Activated naive CD4-positive, alpha-beta T cell treated with anti-CD3 and anti-CD28 coated beads, Interleukin-2, amount 10 ng/mL, durations not matched to agents 7 days and 5 days (primary cell): ENCODE results near the gene CNGB1.
"Not testable (repeated sequence)": the region's sequence is repeated elsewhere in the genome, so short reads cannot be mapped to it uniquely, and the experiment has no call there.

Experiments
- CTCF ChIA-PET: fragments of 350-600 bp; sonication (Branson Sonifier 250); formaldehyde crosslinking; loops from one replicate; lab custom pipeline; 2021; ENCODE audit warnings: antibody characterized with exemption; lab: Charles Lee
- DNase-seq: peaks from one replicate; pipeline ENCODE4 v3.0.0-alpha.2; 2020
- H3K27ac Mint-ChIP-seq: one replicate; pipeline ENCODE4 v1.8.0; 2021; ENCODE audit warnings: mild to moderate bottlenecking, moderate library complexity, mixed read lengths
- H3K27me3 Mint-ChIP-seq: one replicate; pipeline ENCODE4 v1.8.0; 2021; ENCODE audit warnings: mild to moderate bottlenecking, mixed read lengths
- H3K36me3 Mint-ChIP-seq: one replicate; pipeline ENCODE4 v1.8.0; 2021; ENCODE audit warnings: mixed read lengths
- H3K4me1 Mint-ChIP-seq: one replicate; pipeline ENCODE4 v1.8.0; 2021; ENCODE audit warnings: mixed read lengths
- H3K4me3 Mint-ChIP-seq: one replicate; pipeline ENCODE4 v1.8.0; 2021; ENCODE audit warnings: mild to moderate bottlenecking, moderate library complexity, mixed read lengths
- H3K9me3 Mint-ChIP-seq: one replicate; pipeline ENCODE4 v1.8.0; 2021; ENCODE audit warnings: mixed read lengths

The CNGB1 gene

DNA sequence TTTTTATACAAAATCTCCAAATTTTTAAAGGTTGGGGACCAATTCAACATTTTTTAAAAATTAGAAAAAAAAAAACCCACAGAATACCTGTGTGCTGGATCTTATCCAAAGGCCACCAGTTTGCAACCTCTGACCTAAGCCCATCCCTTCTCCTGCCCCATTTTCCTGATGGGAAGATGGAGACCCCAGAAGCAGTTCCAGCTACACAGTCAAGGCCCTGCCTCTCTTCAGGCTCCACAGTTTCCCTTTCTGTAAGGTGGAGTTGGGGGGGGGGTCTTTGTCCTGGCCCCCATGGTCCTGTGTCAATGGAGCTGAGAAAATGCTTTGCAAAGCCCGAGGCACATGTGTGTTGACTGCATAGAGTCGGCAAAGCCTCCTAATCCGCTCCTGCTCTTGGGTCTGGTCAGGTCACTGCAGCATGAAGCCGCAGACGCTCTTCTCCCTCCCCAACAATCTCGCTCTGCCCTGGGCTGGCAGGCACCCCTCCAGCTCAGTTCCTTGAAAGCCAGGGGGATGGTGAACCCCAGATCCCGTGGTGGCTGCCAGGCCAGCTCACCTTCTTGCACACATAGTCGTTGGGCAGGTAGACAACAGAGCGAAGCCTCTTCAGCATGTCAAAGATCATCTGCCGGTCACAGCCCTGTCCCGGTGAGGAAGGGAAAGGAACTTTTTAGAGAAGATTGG lies 70.0 kb downstream of the CNGB1 start:
- no peak for DNase-seq
- Mint-ChIP-seq H3K36me3 (no peaks in the 10 kb centered on the region), H3K9me3 (no peaks in the 10 kb centered on the region), H3K27ac (no peak overlapping the region), H3K4me1 (peaks cover 4% of the 10 kb centered on the region), H3K27me3 (peaks cover 41% of the 10 kb centered on the region), H3K4me3 (no peak overlapping the region)
- CTCF ChIA-PET = interaction anchor here (0.9 to 3.3 kb wide), 4 partner anchors 8 to 406 kb away, joined by 3 to 26 read pairs (median 12); partner anchors contain the start of gene ZNF319

DNA sequence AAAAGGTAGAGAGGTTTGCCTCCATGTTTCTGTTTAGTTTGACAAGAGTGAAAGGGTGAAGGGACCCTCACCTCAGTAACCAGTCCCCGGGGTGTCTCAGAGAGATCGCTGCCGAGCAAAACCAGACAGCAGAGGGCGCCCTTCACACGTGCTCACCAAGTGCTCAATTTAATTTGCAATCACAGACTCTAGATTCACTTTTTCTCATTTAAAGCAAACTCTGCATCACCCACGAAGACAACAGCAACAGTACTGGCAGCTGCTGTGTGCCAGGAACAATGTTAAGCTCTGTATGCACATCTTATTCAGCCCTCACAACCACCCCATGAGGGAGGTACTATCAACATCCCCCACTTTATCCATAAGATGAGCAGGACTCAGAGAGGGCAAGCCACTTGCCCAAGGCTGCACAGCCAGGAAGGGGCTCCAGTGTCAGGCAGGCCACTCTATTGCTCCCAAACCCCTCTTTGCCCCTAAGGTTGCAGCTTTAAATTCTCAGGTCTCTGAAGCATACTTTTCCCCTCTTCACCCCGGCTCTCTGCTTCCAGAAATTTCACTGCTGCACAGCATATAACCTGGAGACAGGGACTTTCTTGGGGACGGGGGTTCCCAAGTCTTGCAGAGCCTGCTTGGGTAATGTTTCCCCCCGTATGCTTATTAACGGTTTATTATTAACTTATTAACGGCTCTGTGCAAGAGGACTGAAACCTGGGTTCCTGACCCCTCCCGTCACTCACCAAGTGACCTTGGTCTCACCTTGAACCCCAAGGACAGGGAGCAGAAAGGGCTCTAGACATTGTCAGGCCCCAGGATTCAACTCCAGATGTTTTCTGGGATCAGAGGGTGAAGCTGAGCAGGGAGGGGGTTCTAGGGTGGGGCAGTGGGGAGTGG lies 70.9 kb downstream of the CNGB1 start:
- Mint-ChIP-seq H3K27ac (no peak overlapping the region), H3K4me1 (peaks cover 4% of the 10 kb centered on the region), H3K27me3 (peaks cover 37% of the 10 kb centered on the region), H3K4me3 (no peak overlapping the region), H3K36me3 (no peaks in the 10 kb centered on the region), H3K9me3 (no peaks in the 10 kb centered on the region)
- DNase-seq = peak; percentile 88
- CTCF ChIA-PET = interaction anchor here (0.9 to 3.3 kb wide), 7 partner anchors 11 to 407 kb away, joined by 3 to 26 read pairs (median 4); partner anchors contain the start of gene ZNF319

DNA sequence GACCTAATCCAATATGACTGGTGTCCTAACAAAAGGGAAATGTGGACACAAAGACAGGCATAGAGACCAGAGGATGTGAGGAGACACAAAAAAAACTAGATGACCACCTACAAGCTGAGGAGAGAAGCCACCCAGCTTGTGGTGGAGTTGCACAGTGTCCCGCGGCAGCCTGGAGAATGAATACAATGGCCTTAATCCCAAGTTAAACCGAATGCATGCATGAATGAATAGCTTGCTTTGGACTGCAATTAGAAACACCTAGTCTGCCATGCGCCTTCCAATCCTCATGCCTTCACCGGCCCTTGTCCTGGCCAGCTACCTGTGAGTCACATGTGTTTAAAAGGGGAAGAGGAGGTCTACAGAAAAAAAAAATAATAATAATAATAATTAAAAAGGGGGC lies 72.0 kb downstream of the CNGB1 start:
- H3K4me1 Mint-ChIP-seq = peaks cover 15% of the 10 kb centered on the region
- no peaks in the 10 kb centered on the region for H3K36me3 Mint-ChIP-seq
- H3K4me3 Mint-ChIP-seq = no peak overlapping the region
- no peaks in the 10 kb centered on the region for H3K9me3 Mint-ChIP-seq
- no peak overlapping the region for H3K27ac Mint-ChIP-seq
- peaks cover 28% of the 10 kb centered on the region for H3K27me3 Mint-ChIP-seq
- no peak for DNase-seq
- CTCF ChIA-PET = interaction anchor here (0.7 to 3.3 kb wide), 12 partner anchors 11 to 401 kb away, joined by 3 to 26 read pairs (median 4); partner anchors contain the start of genes USB1 and ZNF319

- no peaks in the 10 kb centered on the region for H3K36me3 Mint-ChIP-seq
- no peak for DNase-seq
- H3K4me1 Mint-ChIP-seq = peaks cover 18% of the 10 kb centered on the region
- no peak overlapping the region for H3K4me3 Mint-ChIP-seq
- no peaks in the 10 kb centered on the region for H3K9me3 Mint-ChIP-seq
- peaks cover 20% of the 10 kb centered on the region for H3K27me3 Mint-ChIP-seq
- CTCF ChIA-PET = interaction anchor here (1.0 to 3.3 kb wide), 7 partner anchors 12 to 229 kb away, joined by 3 to 26 read pairs (median 4); partner anchors contain the start of genes USB1 and ZNF319
- H3K27ac Mint-ChIP-seq = no peak overlapping the region
Measured at GRCh38 chr16:57897996-57898395, 72.9 kb downstream of the CNGB1 start.

DNA sequence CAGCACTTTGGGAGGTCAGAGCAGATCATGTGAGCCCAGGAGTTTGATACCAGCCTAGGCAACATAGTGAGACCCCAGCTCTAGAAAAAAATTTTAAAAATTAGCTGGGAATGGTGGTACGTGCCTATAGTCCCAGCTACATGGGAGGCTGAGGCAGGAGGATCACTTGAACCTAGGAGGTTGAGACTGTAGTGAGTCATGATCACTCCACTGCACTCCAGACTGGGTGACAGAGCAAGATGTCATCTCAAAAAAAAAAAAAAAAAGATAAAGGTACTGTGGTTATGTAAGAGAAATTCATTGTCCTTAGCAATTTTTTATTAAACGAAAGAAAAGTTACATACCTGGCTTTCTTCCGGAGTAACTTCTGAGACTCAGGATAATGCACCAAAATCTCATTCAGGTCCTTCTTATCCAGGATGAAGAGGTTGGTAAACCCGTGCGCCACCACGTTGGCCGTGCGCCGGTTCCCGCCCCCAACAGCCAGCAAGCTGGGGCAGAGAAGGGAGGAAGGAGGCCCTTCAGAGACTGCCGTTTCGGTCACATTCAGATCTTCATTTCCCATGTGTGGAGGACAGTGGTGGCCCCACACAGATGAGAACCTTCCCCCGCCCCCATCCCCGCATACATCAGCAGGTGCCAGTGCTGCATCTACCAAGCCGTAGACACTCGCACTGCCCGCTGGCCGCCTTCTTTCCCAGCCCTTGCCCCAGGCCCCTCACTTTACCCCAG lies 73.7 kb downstream of the CNGB1 start:
- H3K9me3 Mint-ChIP-seq = no peaks in the 10 kb centered on the region
- H3K4me3 Mint-ChIP-seq = no peak overlapping the region
- H3K36me3 Mint-ChIP-seq = no peaks in the 10 kb centered on the region
- H3K4me1 Mint-ChIP-seq = peaks cover 18% of the 10 kb centered on the region
- CTCF ChIA-PET = interaction anchor here (1.0 kb wide), 1 partner anchor 104 kb away, joined by 3 read pairs; the partner anchor contains the start of gene USB1
- H3K27ac Mint-ChIP-seq = no peak overlapping the region
- peaks cover 23% of the 10 kb centered on the region for H3K27me3 Mint-ChIP-seq
- DNase-seq = no peak

DNA sequence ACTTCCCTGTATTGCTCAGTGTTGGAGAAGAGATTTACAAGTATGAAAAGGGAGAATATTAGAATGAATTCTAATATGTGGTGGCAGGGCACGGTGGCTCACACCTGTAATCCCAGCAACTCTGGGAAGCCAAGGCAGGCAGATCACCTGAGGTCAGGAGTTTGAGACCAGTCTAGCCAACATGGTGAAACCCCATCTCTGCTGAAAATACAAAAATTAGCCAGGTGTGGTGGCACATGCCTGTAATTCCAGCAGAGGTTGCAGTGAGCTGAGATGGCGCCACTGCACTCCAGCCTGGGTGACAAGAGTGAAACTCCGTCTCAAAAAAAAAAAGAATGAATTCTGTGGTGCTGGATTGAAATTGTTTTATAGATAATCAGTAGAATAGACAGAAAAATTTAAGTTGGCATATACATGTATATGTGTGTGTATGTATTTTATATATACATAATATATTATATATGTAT lies 75.8 kb downstream of the CNGB1 start:
- H3K4me3 Mint-ChIP-seq, DNase-seq, H3K9me3 Mint-ChIP-seq, H3K27ac Mint-ChIP-seq, CTCF ChIA-PET, H3K36me3 Mint-ChIP-seq: not testable (repeated sequence)
- Mint-ChIP-seq H3K4me1 (peaks cover 18% of the 10 kb centered on the region), H3K27me3 (peaks cover 33% of the 10 kb centered on the region)

- Mint-ChIP-seq H3K27me3 (peaks cover 27% of the 10 kb centered on the region), H3K4me3 (no peak overlapping the region), H3K36me3 (no peaks in the 10 kb centered on the region), H3K27ac (no peak overlapping the region), H3K9me3 (no peaks in the 10 kb centered on the region), H3K4me1 (peaks cover 13% of the 10 kb centered on the region)
- CTCF ChIA-PET = no interaction called here
- no peak for DNase-seq
Measured at GRCh38 chr16:57894390-57895080, 76.4 kb downstream of the CNGB1 start.

GRCh38 chr16:57893559-57894389 lies 77.2 kb downstream of the CNGB1 start:
- Mint-ChIP-seq H3K9me3 (no peaks in the 10 kb centered on the region), H3K36me3 (no peaks in the 10 kb centered on the region), H3K4me1 (peaks cover 13% of the 10 kb centered on the region), H3K4me3 (no peak overlapping the region), H3K27me3 (peaks cover 30% of the 10 kb centered on the region), H3K27ac (no peak overlapping the region)
- DNase-seq = no peak
- CTCF ChIA-PET = interaction anchor here (1.5 kb wide), 1 partner anchor 8 kb away, joined by 3 read pairs; no protein-coding TSS in a partner anchor

GRCh38 chr16:57893217-57893558 lies 77.7 kb downstream of the CNGB1 start:
- Mint-ChIP-seq H3K4me3 (no peak overlapping the region), H3K27ac (no peak overlapping the region), H3K27me3 (peaks cover 34% of the 10 kb centered on the region), H3K4me1 (peaks cover 13% of the 10 kb centered on the region), H3K9me3 (no peaks in the 10 kb centered on the region), H3K36me3 (no peaks in the 10 kb centered on the region)
- no peak for DNase-seq
- CTCF ChIA-PET = interaction anchor here (1.5 to 1.7 kb wide), 2 partner anchors 8 to 228 kb away, joined by 3 read pairs; no protein-coding TSS in a partner anchor

DNA sequence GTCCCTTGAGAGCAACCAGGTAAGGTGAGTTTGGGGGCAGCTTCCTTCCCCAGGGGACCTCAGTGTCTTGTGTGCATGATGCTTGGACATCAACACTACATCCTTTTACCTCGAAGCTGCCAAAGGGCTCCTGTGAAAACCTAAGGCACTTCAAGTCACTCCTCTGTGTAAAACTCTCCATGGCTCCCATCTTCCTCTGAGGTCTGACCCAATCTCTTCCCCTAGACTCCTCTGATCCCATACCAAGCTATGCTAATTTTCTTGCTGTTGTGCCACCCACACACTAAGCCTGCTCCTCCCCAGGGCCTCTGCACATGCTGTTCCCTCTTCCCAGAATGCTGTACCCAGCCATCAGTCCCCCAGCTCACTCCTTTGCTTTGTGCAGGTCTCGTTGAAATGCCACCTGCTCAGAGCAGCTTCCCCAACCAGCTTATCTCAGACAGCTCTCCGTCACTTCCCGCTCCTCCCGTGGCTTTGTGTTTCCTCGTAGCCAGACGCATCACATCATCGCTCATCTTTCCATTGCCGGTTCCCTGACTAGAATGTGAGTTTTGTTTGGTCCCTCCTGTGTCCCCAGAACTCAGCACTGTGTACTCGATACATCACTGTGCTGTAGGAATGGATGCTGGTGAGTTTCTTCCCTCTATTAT lies 78.4 kb downstream of the CNGB1 start:
- peaks cover 36% of the 10 kb centered on the region for H3K27me3 Mint-ChIP-seq
- CTCF ChIA-PET = interaction anchor here (1.0 to 1.7 kb wide), 3 partner anchors 9 to 229 kb away, joined by 3 to 4 read pairs (median 3); no protein-coding TSS in a partner anchor
- H3K9me3 Mint-ChIP-seq = no peaks in the 10 kb centered on the region
- H3K4me3 Mint-ChIP-seq = no peak overlapping the region
- no peak for DNase-seq
- no peaks in the 10 kb centered on the region for H3K36me3 Mint-ChIP-seq
- H3K27ac Mint-ChIP-seq = no peak overlapping the region
- H3K4me1 Mint-ChIP-seq = peaks cover 13% of the 10 kb centered on the region

- no peaks in the 10 kb centered on the region for H3K9me3 Mint-ChIP-seq
- CTCF ChIA-PET = interaction anchor here (1.0 to 1.7 kb wide), 3 partner anchors 9 to 229 kb away, joined by 3 to 4 read pairs (median 3); no protein-coding TSS in a partner anchor
- no peak for DNase-seq
- H3K4me1 Mint-ChIP-seq = peaks cover 13% of the 10 kb centered on the region
- H3K4me3 Mint-ChIP-seq = no peak overlapping the region
- peaks cover 39% of the 10 kb centered on the region for H3K27me3 Mint-ChIP-seq
- no peaks in the 10 kb centered on the region for H3K36me3 Mint-ChIP-seq
- no peak overlapping the region for H3K27ac Mint-ChIP-seq
Measured at GRCh38 chr16:57892041-57892440, 78.9 kb downstream of the CNGB1 start.

DNA sequence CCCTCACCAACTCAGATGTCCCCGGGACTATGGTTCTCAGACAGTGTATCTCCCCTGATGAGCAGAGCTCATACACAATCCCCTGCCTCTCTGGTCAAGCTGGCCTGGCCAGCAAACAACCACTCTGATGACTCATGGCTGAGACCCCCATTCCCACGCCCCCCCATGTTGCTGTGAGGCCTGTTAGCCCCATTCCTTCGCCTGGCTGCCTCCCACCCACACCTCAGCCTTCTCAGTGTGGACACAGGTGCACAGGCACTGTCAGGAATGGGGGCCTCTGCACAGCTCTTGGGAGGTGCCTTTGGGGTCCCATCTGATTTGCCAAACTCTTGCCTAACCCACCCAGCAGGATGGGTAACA lies 80.2 kb downstream of the CNGB1 start:
- H3K4me1 Mint-ChIP-seq = peaks cover 13% of the 10 kb centered on the region
- H3K36me3 Mint-ChIP-seq = no peaks in the 10 kb centered on the region
- CTCF ChIA-PET = no interaction called here
- peaks cover 51% of the 10 kb centered on the region for H3K27me3 Mint-ChIP-seq
- no peak overlapping the region for H3K4me3 Mint-ChIP-seq
- H3K27ac Mint-ChIP-seq = no peak overlapping the region
- DNase-seq = no peak
- H3K9me3 Mint-ChIP-seq = no peaks in the 10 kb centered on the region
